SK-N-MC (cell line): ENCODE measurements around the gene TMEM204.

ENCODE experiments used
- DNase-seq: peaks from one replicate; pipeline ENCODE4 v3.0.0-alpha.2; 2011; ENCODE audit warnings: low read depth, low spot score
- H3K27ac ChIP-seq: fragments of 200-600 bp; sonication (generic); 2 replicates; pipeline ENCODE4 v1.5.1; 2016; ENCODE audit warnings: mixed run types
- H3K36me3 ChIP-seq: fragments of 200-600 bp; sonication (generic); 2 replicates; pipeline ENCODE4 v1.6.1; 2017; ENCODE audit warnings: antibody characterized with exemption, low read length, mixed read lengths; ENCODE audit not compliant: insufficient read depth
- H3K4me3 ChIP-seq: fragments of 200-600 bp; sonication (generic); 2 replicates; pipeline ENCODE4 v1.5.1; 2016
- H3K9ac ChIP-seq: fragments of 200-600 bp; sonication (generic); 2 replicates; pipeline ENCODE4 v1.8.0; 2017; ENCODE audit warnings: mixed run types, mixed read lengths; ENCODE audit not compliant: insufficient read length
- H3K9me3 ChIP-seq: fragments of 200-600 bp; sonication (generic); 2 replicates; pipeline ENCODE4 v1.6.1; 2017; ENCODE audit warnings: low read depth, mild to moderate bottlenecking, antibody characterized with exemption, low read length, moderate library complexity, mixed read lengths
- EZH2 ChIP-seq: fragments of 200-600 bp; sonication (generic); IDR thresholded peaks from one replicate; pipeline ENCODE4 v1.6.1; 2017; ENCODE audit warnings: antibody characterized with exemption
- FOXP2 ChIP-seq: optimal IDR thresholded peaks from 2 replicates; pipeline ENCODE3; 2011; ENCODE audit warnings: mild to moderate bottlenecking, moderate library complexity; ENCODE audit not compliant: insufficient read depth; ENCODE audit errors: extremely low read length, control extremely low read depth
- POLR2AphosphoS5 ChIP-seq: IDR thresholded peaks from 2 replicates; pipeline ENCODE4 v1.6.1; 2012; ENCODE audit warnings: mild to moderate bottlenecking, low read depth, low read length, borderline replicate concordance

Gene TMEM204

GRCh38 chr16:1575578-1575977 lies 42.1 kb downstream of the TMEM204 start:
- TF ChIP-seq POLR2AphosphoS5 (no peak), FOXP2 (no peak), EZH2 (no peak)
- no peaks in the 10 kb centered on the region; the same call in 1 of the 2 replicates for H3K36me3 ChIP-seq
- H3K27ac ChIP-seq: no peak overlapping the region
- H3K9ac ChIP-seq: no peak overlapping the region
- no peak for DNase-seq
- no peak overlapping the region for H3K4me3 ChIP-seq
- no peaks in the 10 kb centered on the region for H3K9me3 ChIP-seq

GRCh38 chr16:1579214-1579613 lies 45.7 kb downstream of the TMEM204 start:
- Histone ChIP-seq H3K27ac (no peak overlapping the region), H3K9me3 (no peaks in the 10 kb centered on the region), H3K4me3 (no peak overlapping the region), H3K9ac (no peak overlapping the region), H3K36me3 (no peaks in the 10 kb centered on the region; the same call in 1 of the 2 replicates)
- DNase-seq: no peak
- TF ChIP-seq EZH2 (no peak), FOXP2 (no peak), POLR2AphosphoS5 (no peak)

- H3K36me3 ChIP-seq: no peaks in the 10 kb centered on the region; the same call in 1 of the 2 replicates
- H3K27ac ChIP-seq: no peak overlapping the region
- no peak overlapping the region for H3K9ac ChIP-seq
- H3K9me3 ChIP-seq: no peaks in the 10 kb centered on the region
- DNase-seq: no peak
- no peak overlapping the region for H3K4me3 ChIP-seq
- TF ChIP-seq FOXP2: no peak
Measured at GRCh38 chr16:1580256-1580655, 46.8 kb downstream of the TMEM204 start.

DNA sequence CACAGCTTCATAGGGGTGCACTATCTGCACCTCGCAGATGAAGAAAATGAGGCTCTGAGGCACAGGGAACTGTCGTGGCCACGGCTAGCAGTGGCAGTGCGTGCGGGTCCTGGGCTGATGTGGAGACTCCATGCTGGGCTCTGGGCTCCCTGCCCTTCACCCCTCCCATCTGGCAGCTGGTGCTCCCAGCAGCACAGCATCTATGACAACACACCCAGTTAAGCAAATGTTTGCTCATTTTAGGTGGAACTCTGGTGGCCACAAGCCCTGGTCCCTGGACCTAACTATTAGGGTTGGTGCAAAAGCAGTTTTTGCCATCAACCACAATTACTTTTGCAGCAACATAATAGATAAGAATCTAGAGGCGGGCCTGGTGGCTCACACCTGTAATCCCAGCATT lies 47.5 kb downstream of the TMEM204 start:
- H3K4me3 ChIP-seq: no peak overlapping the region
- TF ChIP-seq POLR2AphosphoS5 (no peak), EZH2 (no peak), FOXP2 (no peak)
- H3K9me3 ChIP-seq: no peaks in the 10 kb centered on the region
- H3K9ac ChIP-seq: no peak overlapping the region
- H3K27ac ChIP-seq: no peak overlapping the region
- no peaks in the 10 kb centered on the region; the same call in 1 of the 2 replicates for H3K36me3 ChIP-seq
- DNase-seq: no peak

GRCh38 chr16:1581804-1582203 lies 48.3 kb downstream of the TMEM204 start:
- no peak for DNase-seq
- Histone ChIP-seq H3K36me3 (no peaks in the 10 kb centered on the region; the same call in 1 of the 2 replicates), H3K9me3 (no peaks in the 10 kb centered on the region), H3K9ac (no peak overlapping the region), H3K4me3 (no peak overlapping the region), H3K27ac (no peak overlapping the region)
- TF ChIP-seq EZH2: no peak
- TF ChIP-seq POLR2AphosphoS5: no peak

DNA sequence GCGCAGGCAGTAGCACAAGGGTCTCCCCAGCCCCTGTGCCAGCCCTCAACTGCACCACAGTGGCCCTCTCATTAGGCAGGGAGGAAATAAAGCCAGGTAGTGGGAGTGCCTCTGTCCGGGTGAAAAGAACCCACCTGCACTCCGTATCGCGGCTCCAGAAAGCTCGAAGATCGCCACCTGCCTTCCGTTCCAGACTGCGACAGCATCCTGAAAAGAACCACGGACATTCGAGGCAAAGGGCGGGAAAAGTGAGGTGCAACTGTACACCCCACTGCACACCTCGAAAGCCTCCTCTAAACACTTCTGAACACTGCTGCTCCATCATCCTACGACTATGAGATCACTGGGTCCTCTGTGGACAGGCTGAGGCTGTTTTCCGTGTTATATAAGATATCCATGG lies 49.7 kb downstream of the TMEM204 start:
- Histone ChIP-seq H3K9ac (no peak overlapping the region), H3K36me3 (no peaks in the 10 kb centered on the region; the same call in 1 of the 2 replicates), H3K27ac (no peak overlapping the region), H3K9me3 (no peaks in the 10 kb centered on the region), H3K4me3 (no peak overlapping the region)
- DNase-seq: no peak
- TF ChIP-seq POLR2AphosphoS5 (no peak), EZH2 (no peak), FOXP2 (no peak)

GRCh38 chr16:1584926-1585484 lies 51.5 kb downstream of the TMEM204 start:
- no peak for TF ChIP-seq FOXP2
- TF ChIP-seq EZH2: no peak
- Histone ChIP-seq H3K27ac (no peak overlapping the region), H3K4me3 (no peak overlapping the region), H3K36me3 (no peaks in the 10 kb centered on the region; the same call in 1 of the 2 replicates), H3K9ac (no peak overlapping the region), H3K9me3 (no peaks in the 10 kb centered on the region)
- DNase-seq: no peak

- Histone ChIP-seq H3K9me3 (no peaks in the 10 kb centered on the region), H3K9ac (no peak overlapping the region), H3K27ac (no peak overlapping the region), H3K36me3 (no peaks in the 10 kb centered on the region; the same call in 1 of the 2 replicates), H3K4me3 (no peak overlapping the region)
- no peak for DNase-seq
- TF ChIP-seq EZH2 (no peak), POLR2AphosphoS5 (no peak), FOXP2 (no peak)
Measured at GRCh38 chr16:1590366-1590765, 56.9 kb downstream of the TMEM204 start.

- no peaks in the 10 kb centered on the region for H3K9me3 ChIP-seq
- no peak overlapping the region for H3K4me3 ChIP-seq
- TF ChIP-seq EZH2 (no peak), FOXP2 (no peak), POLR2AphosphoS5 (no peak)
- no peak overlapping the region for H3K9ac ChIP-seq
- no peak overlapping the region for H3K27ac ChIP-seq
- no peaks in the 10 kb centered on the region; the same call in 1 of the 2 replicates for H3K36me3 ChIP-seq
- DNase-seq: no peak
Measured at GRCh38 chr16:1590930-1591705, 57.7 kb downstream of the TMEM204 start.
